Endodermal cell (in vitro differentiated cells): Measurements from ENCODE around the gene EMC10. TPM values are rescaled to one million over a fixed set of nuclear protein-coding genes. Genes with fewer than 3 reads are reported as not detected.

ENCODE experiments used
- DNase-seq: peaks from one replicate; pipeline ENCODE4 v3.0.0-alpha.2; 2017
- H3K27ac ChIP-seq: 2 replicates; pipeline ENCODE4 v1.5.1; 2013; ENCODE audit warnings: mild to moderate bottlenecking, low read depth, low read length, moderate library complexity
- H3K27me3 ChIP-seq: 2 replicates; pipeline ENCODE4 v1.6.1; 2013; ENCODE audit warnings: mild to moderate bottlenecking, low read length, moderate library complexity; ENCODE audit not compliant: insufficient read depth, control insufficient read depth, poor library complexity, severe bottlenecking
- H3K36me3 ChIP-seq: 2 replicates; pipeline ENCODE4 v1.7.0; 2013; ENCODE audit warnings: mild to moderate bottlenecking, low read length, moderate library complexity; ENCODE audit not compliant: control insufficient read depth, insufficient read depth
- H3K4me1 ChIP-seq: one replicate; pipeline ENCODE4 v1.7.0; 2013; ENCODE audit warnings: low read length; ENCODE audit not compliant: control insufficient read depth, insufficient read depth
- H3K4me3 ChIP-seq: 2 replicates; pipeline ENCODE4 v1.5.1; 2013; ENCODE audit warnings: mild to moderate bottlenecking, low read length, moderate library complexity
- H3K9ac ChIP-seq: 2 replicates; pipeline ENCODE4 v1.6.1; 2013; ENCODE audit warnings: mild to moderate bottlenecking, low read length, moderate library complexity; ENCODE audit not compliant: poor library complexity, severe bottlenecking; ENCODE audit errors: extremely low read depth
- H3K9me3 ChIP-seq: 2 replicates; pipeline ENCODE4 v1.6.1; 2013; ENCODE audit warnings: mild to moderate bottlenecking, low read length, moderate library complexity; ENCODE audit not compliant: control insufficient read depth
- H3K27ac Mint-ChIP-seq: 2 replicates; pipeline ENCODE4 v1.8.0; 2020; ENCODE audit warnings: mixed read lengths
- H3K27me3 Mint-ChIP-seq: 2 replicates; pipeline ENCODE4 v1.8.0; 2021; ENCODE audit warnings: mild to moderate bottlenecking, mixed read lengths; ENCODE audit not compliant: insufficient read depth
- H3K36me3 Mint-ChIP-seq: 2 replicates; pipeline ENCODE4 v1.8.0; 2020; ENCODE audit warnings: low read depth, mixed read lengths
- H3K4me1 Mint-ChIP-seq: 2 replicates; pipeline ENCODE4 v1.8.0; 2020; ENCODE audit warnings: mixed read lengths
- H3K4me3 Mint-ChIP-seq: 2 replicates; pipeline ENCODE4 v1.8.0; 2020; ENCODE audit warnings: mild to moderate bottlenecking, moderate library complexity, mixed read lengths
- H3K9me3 Mint-ChIP-seq: 2 replicates; pipeline ENCODE4 v1.8.0; 2020; ENCODE audit warnings: mild to moderate bottlenecking, mixed read lengths
- CTCF ChIP-seq: fragments of 200-600 bp; sonication (generic); conservative IDR thresholded peaks from 2 replicates; pipeline ENCODE4 v1.5.0; 2021; ENCODE audit warnings: antibody characterized with exemption, mild to moderate bottlenecking
- WGBS, 2 experiments: methylation state at CpG; one replicate each; pipeline versions ENCODE4 v1.1.5 to v1.1.7; 2013; ENCODE audit warnings: missing lambda C conversion rate in 2 of 2, mixed read lengths in 1 of 2; ENCODE audit not compliant: insufficient coverage in 1 of 2, insufficient read length in 1 of 2; 5-methylcytosine and 5-hydroxymethylcytosine counted together
- total RNA-seq, 2 donors: library from RNA; stranded (reverse); fragmentation: NEBNext Ultra II Directional in 1 of 2; extraction: Animal tissue kit (Norgen Biotek cat#: 25700) in 1 of 2; gene quantifications; 2 replicates in 1 of 2; 3 replicates in 1 of 2; pipeline ENCODE4 v1.2.1, GENCODE V29; 2021

EMC10 gene
- total RNA-seq, 2 donors from 2014 or later: 119 to 123 TPM

GRCh38 chr19:50477751-50478515 is 1.6 kb downstream of the EMC10 start:
- Mint-ChIP-seq H3K27ac (no peak overlapping the region), H3K36me3 (peaks cover 46% of the 10 kb centered on the region), H3K9me3 (peaks cover 26% of the 10 kb centered on the region), H3K4me3 (peak overlapping the region; percentile 98), H3K27me3 (peaks cover 5% of the 10 kb centered on the region), H3K4me1 (peaks cover 3% of the 10 kb centered on the region)
- peaks cover 16% of the 10 kb centered on the region for H3K9me3 ChIP-seq
- 92 to 94% methylated on average over 14 to 17 of the region's 17 CpGs for WGBS, 2 experiments
- DNase-seq: no peak
- TF ChIP-seq CTCF: no peak
- peaks cover 22% of the 10 kb centered on the region for H3K36me3 ChIP-seq
- no peaks in the 10 kb centered on the region for H3K27me3 ChIP-seq
- no peak overlapping the region for H3K4me3 ChIP-seq
- H3K4me1 ChIP-seq: no peaks in the 10 kb centered on the region
- no peak overlapping the region for H3K9ac ChIP-seq
- H3K27ac ChIP-seq: no peak overlapping the region

GRCh38 chr19:50478901-50479715 is 2.8 kb downstream of the EMC10 start:
- H3K4me1 Mint-ChIP-seq: peaks cover 3% of the 10 kb centered on the region
- H3K9me3 Mint-ChIP-seq: peaks cover 26% of the 10 kb centered on the region
- Histone ChIP-seq H3K27me3 (no peaks in the 10 kb centered on the region), H3K36me3 (peaks cover 27% of the 10 kb centered on the region), H3K4me1 (no peaks in the 10 kb centered on the region), H3K4me3 (no peak overlapping the region), H3K9ac (no peak overlapping the region), H3K27ac (no peak overlapping the region), H3K9me3 (peaks cover 16% of the 10 kb centered on the region)
- H3K4me3 Mint-ChIP-seq: peak overlapping the region; percentile 17
- peak; percentile 86 for DNase-seq
- H3K36me3 Mint-ChIP-seq: peaks cover 52% of the 10 kb centered on the region
- H3K27ac Mint-ChIP-seq: peak overlapping the region; percentile 58
- peak; percentile 77 for TF ChIP-seq CTCF
- WGBS, 2 experiments: 88 to 95% methylated on average over 8 to 19 of the region's 19 CpGs
- H3K27me3 Mint-ChIP-seq: no peaks in the 10 kb centered on the region

GRCh38 chr19:50479761-50480251 is 3.5 kb downstream of the EMC10 start:
- Histone ChIP-seq H3K4me3 (no peak overlapping the region), H3K9me3 (peaks cover 16% of the 10 kb centered on the region), H3K36me3 (peaks cover 27% of the 10 kb centered on the region), H3K27ac (no peak overlapping the region), H3K9ac (no peak overlapping the region), H3K27me3 (no peaks in the 10 kb centered on the region), H3K4me1 (no peaks in the 10 kb centered on the region)
- peaks cover 3% of the 10 kb centered on the region for H3K4me1 Mint-ChIP-seq
- peaks cover 59% of the 10 kb centered on the region for H3K36me3 Mint-ChIP-seq
- H3K27me3 Mint-ChIP-seq: no peaks in the 10 kb centered on the region
- whole genome bisulfite sequencing, 2 experiments: 93 to 95% methylated on average over 7 to 16 of the region's 16 CpGs
- H3K4me3 Mint-ChIP-seq: no peak overlapping the region
- H3K9me3 Mint-ChIP-seq: peaks cover 28% of the 10 kb centered on the region
- no peak for TF ChIP-seq CTCF
- H3K27ac Mint-ChIP-seq: no peak overlapping the region
- DNase-seq: no peak
